Measurements from ENCODE around the gene MRGPRX4. TPM values are rescaled to one million over a fixed set of nuclear protein-coding genes. Genes with fewer than 3 reads are reported as not detected.

MRGPRX4 gene
- total RNA-seq, 3 donors from 2014 or later, result not detected

GRCh38 chr11:18144243-18144642 is 28.4 kb upstream of the MRGPRX4 start:
- DNase-seq, result no peak
- ATAC-seq, result no peak
- Histone ChIP-seq H3K4me3 (no peak overlapping the region), H3K4me1 (ENCODE audit: low read depth) (no peaks in the 10 kb centered on the region), H3K36me3 (ENCODE audit: low read depth) (no peaks in the 10 kb centered on the region), H3K9me3 (no peaks in the 10 kb centered on the region)
- intact Hi-C loops (cut with DNase I, micrococcal nuclease), result no loop called here
- TF ChIP-seq CTCF (IDR thresholded peaks at IDR 0.05), result no peak

GRCh38 chr11:18145025-18145424 is 27.6 kb upstream of the MRGPRX4 start:
- ATAC-seq (no peak), DNase-seq (no peak)
- intact Hi-C loops (cut with DNase I, micrococcal nuclease), result no loop called here
- H3K4me3 ChIP-seq, result no peak overlapping the region
- H3K4me1 ChIP-seq (ENCODE audit: low read depth), result no peaks in the 10 kb centered on the region
- no peak for TF ChIP-seq CTCF (IDR thresholded peaks at IDR 0.05)
- no peaks in the 10 kb centered on the region for H3K36me3 ChIP-seq (ENCODE audit: low read depth)
- H3K9me3 ChIP-seq, result no peaks in the 10 kb centered on the region

GRCh38 chr11:18145837-18146236 is 26.8 kb upstream of the MRGPRX4 start:
- ATAC-seq (no peak), DNase-seq (no peak)
- Histone ChIP-seq H3K9me3 (no peaks in the 10 kb centered on the region), H3K4me3 (no peak overlapping the region), H3K36me3 (ENCODE audit: low read depth) (no peaks in the 10 kb centered on the region), H3K4me1 (ENCODE audit: low read depth) (no peaks in the 10 kb centered on the region)
- TF ChIP-seq CTCF (IDR thresholded peaks at IDR 0.05), result no peak
- intact Hi-C loops (cut with DNase I, micrococcal nuclease), result no loop called here

GRCh38 chr11:18151581-18151980 is 21.1 kb upstream of the MRGPRX4 start:
- intact Hi-C loops (cut with DNase I, micrococcal nuclease), result no loop called here
- H3K9me3 ChIP-seq, result no peaks in the 10 kb centered on the region
- H3K4me3 ChIP-seq, result no peak overlapping the region
- no peaks in the 10 kb centered on the region for H3K4me1 ChIP-seq (ENCODE audit: low read depth)
- TF ChIP-seq CTCF (IDR thresholded peaks at IDR 0.05), result no peak
- ATAC-seq (no peak), DNase-seq (no peak)
- no peaks in the 10 kb centered on the region for H3K36me3 ChIP-seq (ENCODE audit: low read depth)

- DNase-seq (no peak), ATAC-seq (no peak)
- intact Hi-C loops (cut with DNase I, micrococcal nuclease), result no loop called here
- TF ChIP-seq CTCF (IDR thresholded peaks at IDR 0.05), result no peak
- no peaks in the 10 kb centered on the region for H3K36me3 ChIP-seq (ENCODE audit: low read depth)
- no peak overlapping the region for H3K4me3 ChIP-seq
- H3K9me3 ChIP-seq, result no peaks in the 10 kb centered on the region
- no peaks in the 10 kb centered on the region for H3K4me1 ChIP-seq (ENCODE audit: low read depth)
These were observed 4.3 kb upstream of the MRGPRX4 start for GRCh38 chr11:18168372-18168771.

GRCh38 chr11:18171377-18172000 is 1.1 kb upstream of the MRGPRX4 start:
- peak; percentile 44 for ATAC-seq
- no peaks in the 10 kb centered on the region for H3K36me3 ChIP-seq (ENCODE audit: low read depth)
- H3K4me3 ChIP-seq, result no peak overlapping the region
- intact Hi-C loops (cut with DNase I, micrococcal nuclease), result no loop called here
- peak in 1 of 3 donors; percentile 13 for DNase-seq
- no peak for TF ChIP-seq CTCF (IDR thresholded peaks at IDR 0.05)
- H3K4me1 ChIP-seq (ENCODE audit: low read depth), result no peaks in the 10 kb centered on the region
- H3K9me3 ChIP-seq, result no peaks in the 10 kb centered on the region

Measured in mucosa of descending colon (tissue), 3 donors.